Heart left ventricle (tissue), 13 donors: ENCODE results near the gene RFXANK.

Experiments used
- CTCF ChIP-seq, 12 donors: fragments of 200-600 bp; sonication (generic) in 4 of 12; IDR thresholded peaks; one replicate each; pipeline versions ENCODE4 v1.5.0 to v1.8.0; 2018 to 2022; ENCODE audit warnings: antibody characterized with exemption in 12 of 12, mild to moderate bottlenecking in 5 of 12
- POLR2A ChIP-seq, 2 donors: fragments of 450-650 bp; IDR thresholded peaks; one replicate each; pipeline ENCODE4 v1.6.1; 2017; ENCODE audit warnings: antibody characterized with exemption in 2 of 2, mild to moderate bottlenecking in 2 of 2, moderate library complexity in 2 of 2
- donor health status: ischemic (EF 13 %, LVEDD 7.1; RV severe dilation, severe dysfunction).
- donor health status: DM: no; HTN: yes; CAD: no.
- donor health status: DM: no; HTN: no; CAD: no.
- donor health status: ischemic (EF 25% LVEDD 6.9; RV normal size, moderate dysfunction).
- donor health status: ischemic (EF 25% LVEDD 5.7; RV mildly dilated, moderate dysfunction).
- donor health status: ischemic (EF 35%, LVEDD 5.7; RV mildly dilated, moderate dysfunction).
- donor health status: nonischemic (EF 11% LVEDD 7.7; RV severe dilation, severe dysfunction).
- donor health status: DM: yes; HTN: yes; CAD: no.
- donor health status: PGD.
- donor health status: ischemic (EF 29% LVEDD 5.4; RV normal size, mild dysfunction).
- donor health status: nonischemic (EF 23%, LVEDD 6.1; RV moderate dilation, normal function).

GRCh38 chr19:19226204-19226603 is 34.1 kb downstream of the RFXANK start:
- no peak for TF ChIP-seq CTCF (IDR thresholded peaks at IDR 0.05)
- no peak for TF ChIP-seq POLR2A (IDR thresholded peaks at IDR 0.05)
